ENCODE results near the gene EGR1. TPM values are rescaled to one million over a fixed set of nuclear protein-coding genes. Genes with fewer than 3 reads are reported as not detected.
"Not testable (repeated sequence)": the region's sequence is repeated elsewhere in the genome, so short reads cannot be mapped to it uniquely, and the experiment has no call there.

EGR1 gene
- total RNA-seq, 1 experiment from 2014 or later = 1.9 TPM

GRCh38 chr5:138506370-138507306 lies 41.4 kb downstream of the EGR1 start:
- Histone ChIP-seq H3K27me3 (ENCODE audit: low read length) (no peaks in the 10 kb centered on the region), H3F3A (ENCODE audit: low read length, unreplicated experiment) (no peaks in the 10 kb centered on the region), H4K20me1 (ENCODE audit: low read length) (no peaks in the 10 kb centered on the region), H3K9me3 (ENCODE audit: low read length) (no peaks in the 10 kb centered on the region), H3K9ac (ENCODE audit: low read length) (no peak overlapping the region), H3K27ac (ENCODE audit: low read length) (no peak overlapping the region), H3K4me2 (ENCODE audit: low read length) (no peak overlapping the region), H3K79me2 (ENCODE audit: low read length) (no peaks in the 10 kb centered on the region), H3K36me3 (ENCODE audit: low read depth, low read length) (peaks cover 19% of the 10 kb centered on the region), H3K4me1 (ENCODE audit: insufficient read depth, low read length) (no peaks in the 10 kb centered on the region), H2AFZ (ENCODE audit: low read length) (no peak overlapping the region), H3K4me3 (ENCODE audit: low read length) (no peak overlapping the region), H3K9me2 (replicated peaks; ENCODE audit: low read length) (no peaks in the 10 kb centered on the region)
- intact Hi-C loops (cut with micrococcal nuclease) = no loop called here
- TF ChIP-seq EZH2phosphoT487 (IDR thresholded peaks at IDR 0.05; ENCODE audit: borderline replicate concordance, low read length) = no peak
- TF ChIP-seq EZH2 (IDR thresholded peaks at IDR 0.05; ENCODE audit: low read length, unreplicated experiment) = no peak
- TF ChIP-seq CTCF (conservative IDR thresholded peaks at IDR 0.05; ENCODE audit: low read depth, low read length) = no peak
- ChIA-PET POLR2A (ENCODE audit: unreplicated experiment) (no interaction called here), CTCF (no interaction called here)
- ATAC-seq = no peak
- BruUV-seq (replicated peaks) = no TSS peak
- no peak for DNase-seq

- H3K9ac ChIP-seq (ENCODE audit: low read length); DNase-seq; H4K20me1 ChIP-seq (ENCODE audit: low read length); H3K9me2 ChIP-seq (replicated peaks; ENCODE audit: low read length); ATAC-seq; intact Hi-C loops (cut with micrococcal nuclease); H3K9me3 ChIP-seq (ENCODE audit: low read length); H2AFZ ChIP-seq (ENCODE audit: low read length); H3K4me1 ChIP-seq (ENCODE audit: insufficient read depth, low read length); CTCF ChIA-PET; H3K79me2 ChIP-seq (ENCODE audit: low read length); H3F3A ChIP-seq (ENCODE audit: low read length, unreplicated experiment); POLR2A ChIA-PET (ENCODE audit: unreplicated experiment); H3K4me3 ChIP-seq (ENCODE audit: low read length); H3K27me3 ChIP-seq (ENCODE audit: low read length); H3K4me2 ChIP-seq (ENCODE audit: low read length); H3K27ac ChIP-seq (ENCODE audit: low read length): not testable (repeated sequence)
- TSS peak; percentile 25 for BruUV-seq (replicated peaks)
- H3K36me3 ChIP-seq (ENCODE audit: low read depth, low read length) = peaks cover 21% of the 10 kb centered on the region
Observed at GRCh38 chr5:138507485-138507884, 42.2 kb downstream of the EGR1 start.

DNA sequence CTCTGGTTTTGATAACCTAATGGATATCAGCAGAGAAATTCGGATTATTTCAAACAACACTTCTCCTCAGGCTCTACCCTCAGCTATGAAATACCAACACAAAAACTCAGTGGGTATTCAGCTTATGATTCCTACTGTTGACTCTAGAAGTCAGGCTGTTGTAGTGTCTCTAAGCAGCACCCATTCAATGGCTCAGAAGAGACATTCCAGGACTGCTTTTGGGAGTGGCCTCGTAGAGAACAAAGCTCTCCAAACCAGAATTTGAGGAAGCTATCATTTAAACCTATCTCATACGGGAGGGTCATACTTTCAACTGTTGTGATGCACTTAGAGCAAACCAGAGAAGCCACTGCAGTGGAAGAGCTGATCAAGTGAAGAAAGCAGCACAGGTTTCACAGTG lies 43.7 kb downstream of the EGR1 start:
- POLR2A ChIA-PET (ENCODE audit: unreplicated experiment) = no interaction called here
- CTCF ChIA-PET = no interaction called here
- DNase-seq = no peak
- BruUV-seq (replicated peaks) = no TSS peak
- Histone ChIP-seq H3K9me3 (ENCODE audit: low read length) (no peaks in the 10 kb centered on the region), H3K27me3 (ENCODE audit: low read length) (no peaks in the 10 kb centered on the region), H2AFZ (ENCODE audit: low read length) (no peak overlapping the region), H4K20me1 (ENCODE audit: low read length) (no peaks in the 10 kb centered on the region), H3K27ac (ENCODE audit: low read length) (no peak overlapping the region), H3K4me3 (ENCODE audit: low read length) (no peak overlapping the region), H3K9me2 (replicated peaks; ENCODE audit: low read length) (no peaks in the 10 kb centered on the region), H3K9ac (ENCODE audit: low read length) (no peak overlapping the region), H3K36me3 (ENCODE audit: low read depth, low read length) (peaks cover 30% of the 10 kb centered on the region), H3F3A (ENCODE audit: low read length, unreplicated experiment) (no peaks in the 10 kb centered on the region), H3K79me2 (ENCODE audit: low read length) (no peaks in the 10 kb centered on the region), H3K4me2 (ENCODE audit: low read length) (no peak overlapping the region), H3K4me1 (ENCODE audit: insufficient read depth, low read length) (no peaks in the 10 kb centered on the region)
- intact Hi-C loops (cut with micrococcal nuclease) = no loop called here
- no peak for ATAC-seq
- TF ChIP-seq CTCF (conservative IDR thresholded peaks at IDR 0.05; ENCODE audit: low read depth, low read length) (no peak), EZH2 (IDR thresholded peaks at IDR 0.05; ENCODE audit: low read length, unreplicated experiment) (no peak), EZH2phosphoT487 (IDR thresholded peaks at IDR 0.05; ENCODE audit: borderline replicate concordance, low read length) (no peak)
